8988T (cell line): Measurements from ENCODE around the gene TNS4.
A peak's percentile ranks its signal among the peaks of the same experiment; 100 is the strongest.

ENCODE experiments used
- DNase-seq: peaks from one replicate; pipeline ENCODE4 v3.0.0; 2011

The TNS4 gene

GRCh38 chr17:40535924-40536294 is 34.5 kb upstream of the TNS4 start:
- DNase-seq: no peak

DNA sequence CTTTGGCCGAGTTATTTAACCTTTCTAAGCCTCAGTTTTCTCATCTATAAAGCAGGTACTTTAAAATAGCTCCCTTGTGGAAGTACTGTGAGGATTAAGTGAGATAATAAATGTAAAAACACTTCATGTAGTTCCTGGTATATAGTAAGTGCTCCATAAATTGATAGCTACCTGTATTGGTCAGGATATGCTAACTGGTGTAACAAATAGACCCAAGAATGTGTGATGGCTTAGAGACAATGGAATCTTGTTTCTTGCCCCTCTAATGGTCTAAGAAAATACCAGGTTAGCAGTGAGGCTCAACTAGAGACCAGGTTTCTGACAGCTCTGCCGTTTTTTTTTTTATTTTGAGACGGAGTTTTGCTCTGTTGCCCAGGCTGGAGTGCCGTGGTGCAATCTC is 34.0 kb upstream of the TNS4 start:
- DNase-seq: no peak

DNA sequence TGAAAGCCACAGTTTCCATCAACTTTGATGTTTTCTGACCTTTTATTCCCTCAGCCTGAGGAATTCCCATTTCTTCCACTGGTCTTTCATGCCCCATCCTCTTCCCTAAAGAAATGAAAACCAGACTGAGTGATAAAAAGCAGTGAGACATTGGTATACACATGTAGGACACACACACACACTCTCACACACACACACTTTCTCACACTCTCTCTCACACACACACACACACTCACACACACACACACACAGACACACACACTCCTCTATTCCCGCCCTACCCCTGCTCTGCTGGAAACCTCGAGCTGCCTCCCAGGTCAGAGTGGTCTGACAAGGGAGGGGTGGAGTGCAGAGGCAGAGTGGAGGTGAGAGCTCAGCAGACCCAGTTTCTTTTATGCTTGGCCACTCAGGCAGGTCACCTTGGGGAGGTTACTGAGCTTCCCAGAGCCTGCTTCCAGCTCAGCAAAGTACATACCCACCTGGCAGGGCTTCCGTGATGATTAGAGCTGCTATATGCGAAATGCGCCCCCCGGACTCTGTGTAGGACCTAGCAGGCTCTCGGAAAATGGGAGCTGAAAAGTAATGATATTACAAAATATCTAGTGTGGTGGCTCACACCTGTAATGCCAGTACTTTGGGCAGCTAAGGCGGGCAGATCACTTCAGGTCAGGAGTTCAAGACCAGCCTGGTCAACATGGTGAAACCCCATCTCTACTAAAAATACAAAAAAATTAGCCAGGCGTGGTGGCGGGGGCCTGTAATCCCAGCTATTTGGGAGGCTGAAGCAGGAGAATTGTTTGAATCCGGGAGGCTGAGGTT is 33.2 kb upstream of the TNS4 start:
- DNase-seq: no peak

DNA sequence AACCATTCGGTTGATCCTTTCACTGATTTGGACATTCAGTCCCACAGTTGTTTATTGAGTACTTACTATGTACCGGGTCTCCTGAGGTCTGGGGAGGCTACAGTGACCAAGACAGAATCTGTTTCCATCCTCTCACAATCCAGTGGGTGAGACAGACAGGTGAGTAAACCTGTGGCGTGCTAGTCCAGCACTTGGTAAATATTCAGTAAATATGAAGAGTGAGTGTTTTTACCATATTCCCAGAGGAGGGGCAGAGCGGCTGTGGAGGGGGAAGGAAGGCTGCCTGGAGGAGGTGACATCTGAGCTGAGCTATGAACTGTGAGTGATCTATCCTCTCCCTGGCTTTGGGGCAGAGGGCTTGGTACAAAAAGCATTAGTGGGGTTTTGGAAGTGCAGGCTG is 32.5 kb upstream of the TNS4 start:
- no peak for DNase-seq

DNA sequence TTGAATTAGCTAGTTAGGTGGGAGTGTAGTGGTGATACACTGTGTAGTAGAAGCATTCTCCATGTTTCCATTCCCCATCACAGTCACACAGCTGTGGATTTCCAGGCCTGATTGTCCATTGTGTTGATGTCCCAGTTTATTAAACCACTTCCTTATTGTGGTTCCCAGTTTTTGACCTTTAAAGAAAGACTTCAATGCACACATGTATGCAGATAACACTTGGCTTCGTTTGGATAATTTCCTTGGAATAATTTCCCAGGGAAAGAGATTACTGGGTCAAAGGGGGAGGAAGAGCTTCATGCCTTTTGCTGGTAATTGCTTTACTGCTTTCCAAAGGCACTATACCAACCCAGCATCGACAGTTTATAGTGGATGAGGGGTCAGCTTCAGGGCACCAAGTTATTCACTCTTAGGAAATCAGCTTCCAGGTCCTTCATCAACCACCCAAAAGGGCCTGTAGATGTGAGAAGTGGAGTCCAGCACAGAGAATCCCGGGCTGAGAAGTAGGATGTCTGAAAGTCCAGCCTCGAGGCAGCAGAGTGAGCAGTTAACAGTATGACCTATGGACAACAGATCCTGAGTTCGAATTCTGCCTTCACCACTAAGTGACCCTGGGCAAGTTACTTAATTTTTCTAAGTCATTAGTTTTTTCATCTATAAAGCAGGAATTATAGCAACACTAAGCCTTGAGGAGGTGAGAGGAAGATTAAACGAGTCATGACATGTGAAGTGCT is 31.3 kb upstream of the TNS4 start:
- no peak for DNase-seq

DNA sequence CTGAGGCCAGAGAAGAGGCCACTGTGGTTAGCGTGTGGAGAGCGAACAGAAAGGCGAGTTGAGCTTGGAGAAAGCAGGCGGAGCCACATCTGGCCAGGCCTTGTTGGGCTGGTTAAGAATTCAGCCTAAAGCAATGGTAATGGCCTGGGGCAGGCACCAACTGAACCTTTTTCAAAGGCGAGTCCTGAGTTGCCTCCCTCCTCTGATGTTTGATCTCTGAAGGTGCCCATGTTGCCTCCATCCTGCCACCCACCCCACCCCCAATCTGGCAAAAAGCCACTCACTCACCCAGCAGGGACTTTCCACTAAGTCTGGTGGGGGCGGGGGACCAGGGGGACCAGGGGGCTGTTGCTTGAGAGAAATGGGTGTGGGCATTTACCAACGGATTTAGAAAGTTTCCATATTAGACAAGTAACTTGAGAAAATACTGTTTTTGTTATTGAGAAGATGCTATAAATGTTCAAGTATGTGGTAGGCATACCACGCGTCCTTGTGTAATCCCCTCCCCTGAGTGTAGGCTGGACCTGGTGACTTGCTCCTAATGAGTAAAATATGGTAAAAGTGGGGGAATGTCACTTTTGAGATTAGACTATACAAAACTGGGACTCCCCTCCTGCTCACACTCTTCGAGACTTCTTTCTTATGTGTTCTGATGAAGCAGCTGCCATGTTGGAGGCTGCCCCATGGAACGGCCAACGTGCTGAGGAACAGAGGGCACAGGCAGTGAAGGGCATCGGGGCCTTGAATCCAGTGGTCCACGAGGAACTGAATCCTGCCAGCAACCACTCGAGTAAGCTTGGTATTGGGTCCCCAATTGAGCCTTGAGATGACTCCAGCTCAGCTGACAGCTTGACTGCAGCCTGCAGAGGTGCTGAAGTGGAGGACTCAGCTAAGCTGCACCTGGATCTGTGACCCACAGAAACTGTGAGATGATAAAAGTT is 29.9 kb upstream of the TNS4 start:
- DNase-seq: no peak

DNA sequence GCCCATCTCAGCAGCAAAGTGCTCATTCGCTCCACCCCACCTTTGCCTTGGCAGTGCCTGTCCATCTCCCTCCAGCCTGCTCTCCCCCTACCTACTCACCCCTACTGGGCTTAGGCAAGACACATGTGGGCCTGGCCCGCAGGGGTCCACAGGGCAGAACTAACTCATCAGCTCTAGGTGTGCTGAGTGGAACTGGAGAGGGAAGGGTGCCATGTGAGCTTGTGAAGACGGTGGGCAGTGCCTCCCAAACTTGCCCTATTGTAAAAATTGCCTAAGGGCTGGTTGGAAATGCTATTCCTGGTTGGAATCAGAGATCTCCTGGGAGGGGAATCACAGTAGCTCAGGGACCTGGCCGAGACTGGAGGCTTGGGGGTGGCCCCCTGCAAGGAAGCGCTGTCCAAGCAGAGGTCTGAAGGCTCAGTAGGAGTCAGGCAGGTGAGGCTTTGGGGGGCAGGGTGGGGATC is 29.1 kb upstream of the TNS4 start:
- no peak for DNase-seq

- no peak for DNase-seq
These were observed 28.6 kb upstream of the TNS4 start for GRCh38 chr17:40529991-40530390.

DNA sequence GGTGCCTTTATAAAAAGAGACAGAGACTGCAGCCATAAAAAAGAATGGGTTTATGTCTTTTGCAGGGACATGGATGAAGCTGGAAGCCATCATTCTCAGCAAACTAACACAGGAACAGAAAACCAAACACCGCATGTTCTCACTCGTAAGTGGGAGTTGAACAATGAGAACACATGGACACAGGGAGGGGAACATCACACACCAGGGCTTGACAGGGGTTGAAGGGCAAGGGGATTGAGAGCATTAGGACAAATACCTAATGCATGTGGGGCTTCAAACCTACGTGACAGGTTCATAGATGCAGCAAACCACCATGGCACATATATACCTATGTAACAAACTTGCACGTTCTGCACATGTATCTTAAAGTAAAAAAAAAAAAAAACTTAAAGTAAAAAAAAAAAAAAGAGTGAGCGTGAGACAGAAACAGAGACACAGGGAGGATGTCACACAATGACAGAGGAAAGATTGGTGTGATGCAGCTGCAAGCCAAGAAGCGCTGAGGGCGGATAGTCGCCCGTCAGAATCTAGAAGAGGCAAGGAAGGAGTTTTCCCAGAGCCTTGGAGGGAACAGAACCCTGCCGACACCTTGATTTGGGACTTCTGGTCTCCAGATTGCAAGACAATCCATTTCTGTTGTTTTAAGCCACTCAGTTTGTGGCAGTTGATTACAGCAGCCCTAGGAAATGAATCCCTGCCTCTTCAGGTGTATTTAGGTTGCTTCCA is 27.4 kb upstream of the TNS4 start:
- DNase-seq: no peak

- DNase-seq: no peak
These were observed 25.2 kb upstream of the TNS4 start for GRCh38 chr17:40526668-40527067.

- DNase-seq: no peak
These were observed 23.9 kb upstream of the TNS4 start for GRCh38 chr17:40525294-40525693.

- DNase-seq: no peak
These were observed 23.0 kb upstream of the TNS4 start for GRCh38 chr17:40524243-40524965.

DNA sequence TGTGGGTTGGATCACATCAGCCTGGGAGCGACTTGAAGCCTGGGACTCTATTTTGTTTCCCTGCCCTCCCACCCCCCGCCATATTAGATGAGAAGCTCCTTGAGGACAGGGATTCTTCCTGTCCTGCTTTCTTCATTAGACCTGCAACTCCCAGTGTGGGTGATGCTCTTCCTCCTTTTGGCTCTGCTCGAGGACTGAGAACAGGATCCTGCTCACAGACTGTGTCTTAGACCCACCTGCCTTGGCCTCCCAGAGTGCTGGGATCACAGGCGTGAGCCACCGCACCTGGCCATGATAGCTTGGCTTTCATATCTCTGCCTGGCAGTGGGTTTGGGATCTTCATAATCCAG is 21.5 kb upstream of the TNS4 start:
- DNase-seq: no peak

- DNase-seq: no peak
These were observed 21.0 kb upstream of the TNS4 start for GRCh38 chr17:40522250-40522960.

- no peak for DNase-seq
These were observed 19.6 kb upstream of the TNS4 start for GRCh38 chr17:40520991-40521453.

GRCh38 chr17:40519089-40519775 is 17.8 kb upstream of the TNS4 start:
- DNase-seq: no peak

DNA sequence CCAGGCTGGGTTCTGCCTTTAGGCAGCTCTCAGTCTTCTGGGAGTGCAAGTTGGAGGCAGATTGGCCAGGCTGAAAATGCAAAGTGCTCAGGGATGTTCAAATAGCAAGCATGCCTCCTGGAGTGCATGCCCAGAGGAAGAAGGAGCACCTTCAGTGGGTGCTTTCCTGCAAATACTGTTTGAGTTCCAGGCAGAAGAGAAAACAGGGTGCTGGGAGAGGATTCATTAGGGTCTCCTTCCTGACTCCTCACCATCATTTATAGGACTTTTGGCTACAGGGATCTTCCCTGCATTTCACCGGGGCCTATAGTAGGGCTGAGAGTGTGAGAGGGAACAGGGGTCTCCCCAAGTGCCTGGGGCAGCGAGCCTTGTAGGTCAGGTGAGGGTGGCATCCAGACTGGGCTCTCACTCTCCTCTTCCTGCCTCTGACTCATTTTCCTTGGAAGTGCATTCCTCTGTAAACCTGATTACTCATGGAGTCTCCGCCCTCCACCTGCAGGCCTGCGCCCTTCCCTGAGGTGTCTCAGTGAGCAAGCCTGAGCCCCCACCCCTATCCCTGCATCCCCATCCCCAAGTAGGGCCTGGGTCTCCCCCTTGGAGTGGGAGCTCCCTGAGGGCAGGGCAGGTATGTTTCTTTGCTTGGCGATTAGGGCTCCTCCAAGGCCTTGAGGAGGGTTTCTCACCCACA is 17.1 kb upstream of the TNS4 start:
- peak; percentile 92 for DNase-seq

DNA sequence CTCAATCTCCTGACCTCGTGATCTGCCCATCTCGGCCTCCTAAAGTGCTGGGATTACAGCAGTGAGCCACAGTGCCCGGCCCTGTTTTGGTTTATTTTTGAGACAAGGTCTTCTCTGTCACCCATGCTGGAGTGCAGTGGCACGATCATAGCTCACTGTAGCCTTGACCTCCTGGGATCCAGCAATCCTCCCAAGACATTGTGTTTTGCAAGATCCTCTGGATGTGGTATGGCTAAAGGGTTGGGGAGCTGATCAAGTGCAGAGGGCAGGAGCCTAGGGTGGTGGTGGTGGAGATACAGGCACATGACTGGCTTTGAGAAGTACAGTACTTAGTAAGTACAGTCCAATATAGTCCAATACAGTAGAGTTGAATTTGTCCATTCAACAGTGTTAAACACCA is 16.6 kb upstream of the TNS4 start:
- no peak for DNase-seq

DNA sequence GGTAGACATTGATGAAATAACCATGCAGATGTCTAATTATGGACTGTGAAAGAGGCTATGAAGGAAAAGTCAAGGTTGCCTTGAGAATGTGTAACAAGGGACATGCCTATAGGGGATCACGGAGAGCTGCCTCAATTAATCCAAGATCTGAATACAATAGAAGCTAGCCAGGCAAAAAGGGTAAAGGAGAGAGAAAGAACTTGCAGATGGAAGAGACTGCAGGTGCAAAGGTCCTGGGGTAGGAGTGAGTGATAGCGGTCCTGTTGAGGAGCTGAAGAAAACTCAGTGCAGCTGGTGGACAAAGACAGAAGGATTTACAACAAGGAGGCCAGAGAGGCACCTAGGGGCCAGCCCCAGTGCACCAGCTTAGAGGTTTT is 15.9 kb upstream of the TNS4 start:
- no peak for DNase-seq
